ENCODE data around the gene WNT2B. TPM values are rescaled to one million over a fixed set of nuclear protein-coding genes. Genes with fewer than 3 reads are reported as not detected.

Gene WNT2B
- total and polyA plus RNA-seq, 2 donors (not counting 3 experiments of a cell fraction or from before 2014, with no cell fraction given) = 1.5 to 3.6 TPM

DNA sequence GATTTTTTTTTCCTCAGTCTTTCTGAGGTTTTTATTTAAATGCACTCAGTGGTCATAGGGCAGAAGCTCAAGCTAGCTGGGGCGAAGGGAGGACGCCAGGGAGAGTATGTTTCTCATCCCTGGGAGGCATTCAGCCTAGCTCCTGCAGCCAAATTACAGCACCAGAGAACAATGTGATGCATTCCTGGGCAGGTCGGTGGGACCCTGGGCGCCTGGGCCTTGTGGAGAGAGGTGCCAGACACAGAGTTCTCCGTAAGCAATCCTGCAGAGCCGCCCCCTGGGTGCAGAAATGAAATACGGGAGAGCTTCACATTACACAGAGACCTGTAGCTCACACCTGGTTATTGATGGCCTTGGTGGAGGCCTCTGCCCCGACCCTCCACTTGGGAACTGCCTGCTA lies 15.5 kb downstream of the WNT2B start:
- no peaks in the 10 kb centered on the region for H3K4me1 ChIP-seq (ENCODE audit: control insufficient read depth, extremely low read depth, insufficient read depth, low read length)
- no peaks in the 10 kb centered on the region for H3K9me3 ChIP-seq (replicated peaks; ENCODE audit: control insufficient read depth, insufficient read depth, low read length)
- POLR2A ChIA-PET = no interaction called here
- no peak overlapping the region for H3K9ac ChIP-seq (replicated peaks; ENCODE audit: extremely low read depth, insufficient read depth, low read length)
- no peaks in the 10 kb centered on the region for H3K27me3 ChIP-seq (ENCODE audit: control insufficient read depth in 2 of 2, insufficient read depth in 2 of 2, low read length in 2 of 2)
- dilution Hi-C loops (cut with MboI; ENCODE audit: extremely low pct_ligation_motif_present, low sequenced_read_pairs) (no loop called here), intact Hi-C loops (cut with micrococcal nuclease) (no loop called here)
- peaks cover 2 to 5% of the 10 kb centered on the region in 2 experiments for H3K36me3 ChIP-seq (ENCODE audit: control insufficient read depth in 2 of 2, extremely low read depth in 1 of 2, insufficient read depth in 2 of 2, low read length in 2 of 2)
- TF ChIP-seq POLR2AphosphoS5 (IDR thresholded peaks at IDR 0.05; ENCODE audit: insufficient read depth, low read depth, low read length) (no peak), FOS (IDR thresholded peaks at IDR 0.05; ENCODE audit: borderline replicate concordance, insufficient read depth, low read length) (no peak)
- TF ChIP-seq, protein P1, sequence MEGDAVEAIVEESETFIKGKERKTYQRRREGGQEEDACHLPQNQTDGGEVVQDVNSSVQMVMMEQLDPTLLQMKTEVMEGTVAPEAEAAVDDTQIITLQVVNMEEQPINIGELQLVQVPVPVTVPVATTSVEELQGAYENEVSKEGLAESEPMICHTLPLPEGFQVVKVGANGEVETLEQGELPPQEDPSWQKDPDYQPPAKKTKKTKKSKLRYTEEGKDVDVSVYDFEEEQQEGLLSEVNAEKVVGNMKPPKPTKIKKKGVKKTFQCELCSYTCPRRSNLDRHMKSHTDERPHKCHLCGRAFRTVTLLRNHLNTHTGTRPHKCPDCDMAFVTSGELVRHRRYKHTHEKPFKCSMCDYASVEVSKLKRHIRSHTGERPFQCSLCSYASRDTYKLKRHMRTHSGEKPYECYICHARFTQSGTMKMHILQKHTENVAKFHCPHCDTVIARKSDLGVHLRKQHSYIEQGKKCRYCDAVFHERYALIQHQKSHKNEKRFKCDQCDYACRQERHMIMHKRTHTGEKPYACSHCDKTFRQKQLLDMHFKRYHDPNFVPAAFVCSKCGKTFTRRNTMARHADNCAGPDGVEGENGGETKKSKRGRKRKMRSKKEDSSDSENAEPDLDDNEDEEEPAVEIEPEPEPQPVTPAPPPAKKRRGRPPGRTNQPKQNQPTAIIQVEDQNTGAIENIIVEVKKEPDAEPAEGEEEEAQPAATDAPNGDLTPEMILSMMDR (IDR thresholded peaks at IDR 0.05; ENCODE audit: extremely low read depth in 1 of 2, insufficient read depth in 1 of 2, low read depth in 1 of 2, low read length in 2 of 2) = no peak
- no peaks in the 10 kb centered on the region for H3K79me2 ChIP-seq (ENCODE audit: control insufficient read depth, insufficient read depth, low read length)
- no peak overlapping the region for H3K4me3 ChIP-seq (replicated peaks in 1 of 3; ENCODE audit: insufficient read depth in 1 of 3, low read depth in 1 of 3, low read length in 3 of 3)
- no peak for FAIRE-seq
- no peaks in the 10 kb centered on the region for H3K9me1 ChIP-seq (replicated peaks; ENCODE audit: control insufficient read depth, extremely low read depth, insufficient read depth, low read length)
- DNase-seq (ENCODE audit: low read depth, low spot score) = no peak
- H2AFZ ChIP-seq (ENCODE audit: low read depth, low read length) = no peak overlapping the region
- no peaks in the 10 kb centered on the region for H4K20me1 ChIP-seq (replicated peaks; ENCODE audit: control insufficient read depth, extremely low read depth, insufficient read depth, low read length)
- no peak overlapping the region for H3K27ac ChIP-seq (ENCODE audit: insufficient read depth, low read depth, low read length)
- H3K4me2 ChIP-seq (ENCODE audit: insufficient read depth, low read length) = no peak overlapping the region
- CTCF ChIA-PET = interaction anchor here (1.1 to 1.7 kb wide), 2 partner anchors 22 to 51 kb away, joined by 3 to 4 read pairs; no protein-coding TSS in a partner anchor
- no TSS peak for BruUV-seq (replicated peaks)

- Histone ChIP-seq H3K9me3 (replicated peaks; ENCODE audit: control insufficient read depth, insufficient read depth, low read length) (no peaks in the 10 kb centered on the region), H2AFZ (ENCODE audit: low read depth, low read length) (no peak overlapping the region), H3K4me3 (replicated peaks in 1 of 3; ENCODE audit: insufficient read depth in 1 of 3, low read depth in 1 of 3, low read length in 3 of 3) (no peak overlapping the region), H3K9ac (replicated peaks; ENCODE audit: extremely low read depth, insufficient read depth, low read length) (no peak overlapping the region), H3K36me3 (ENCODE audit: control insufficient read depth in 2 of 2, extremely low read depth in 1 of 2, insufficient read depth in 2 of 2, low read length in 2 of 2) (peaks cover 2 to 5% of the 10 kb centered on the region in 2 experiments), H3K4me2 (ENCODE audit: insufficient read depth, low read length) (no peak overlapping the region), H3K9me1 (replicated peaks; ENCODE audit: control insufficient read depth, extremely low read depth, insufficient read depth, low read length) (no peaks in the 10 kb centered on the region), H3K79me2 (ENCODE audit: control insufficient read depth, insufficient read depth, low read length) (no peaks in the 10 kb centered on the region), H4K20me1 (replicated peaks; ENCODE audit: control insufficient read depth, extremely low read depth, insufficient read depth, low read length) (no peaks in the 10 kb centered on the region), H3K4me1 (ENCODE audit: control insufficient read depth, extremely low read depth, insufficient read depth, low read length) (no peaks in the 10 kb centered on the region), H3K27me3 (ENCODE audit: control insufficient read depth in 2 of 2, insufficient read depth in 2 of 2, low read length in 2 of 2) (no peaks in the 10 kb centered on the region), H3K27ac (ENCODE audit: insufficient read depth, low read depth, low read length) (no peak overlapping the region)
- TF ChIP-seq EZH2 (IDR thresholded peaks at IDR 0.05; ENCODE audit: borderline replicate concordance, low read depth, low read length, severe bottlenecking) = no peak
- no peak for TF ChIP-seq POLR2A (IDR thresholded peaks at IDR 0.05; ENCODE audit: low read depth, low read length)
- no peak for TF ChIP-seq GATA2 (IDR thresholded peaks at IDR 0.05; ENCODE audit: insufficient read depth, insufficient read length, low read depth, low read length)
- POLR2A ChIA-PET = no interaction called here
- DNase-seq (ENCODE audit: low read depth, low spot score) (no peak), FAIRE-seq (no peak)
- CTCF ChIA-PET = interaction anchor here (1.0 to 1.7 kb wide), 2 partner anchors 19 to 23 kb away, joined by 3 to 4 read pairs; no protein-coding TSS in a partner anchor
- intact Hi-C loops (cut with micrococcal nuclease) (no loop called here), dilution Hi-C loops (cut with MboI; ENCODE audit: extremely low pct_ligation_motif_present, low sequenced_read_pairs) (no loop called here)
- BruUV-seq (replicated peaks) = no TSS peak
Measured at GRCh38 chr1:112524986-112525385, 16.2 kb downstream of the WNT2B start.
